Breast epithelium (tissue), 4 donors: ENCODE results near the gene SPECC1L. TPM values are rescaled to one million over a fixed set of nuclear protein-coding genes. Genes with fewer than 3 reads are reported as not detected.

Experiments
- DNase-seq, 2 donors: peaks; one replicate each; pipeline ENCODE4 v3.0.0-alpha.2; 2019; ENCODE audit warnings: low spot score in 2 of 2
- H3K27ac ChIP-seq, 2 donors: fragments of 200-600 bp; sonication (generic) in 1 of 2; one replicate each; pipeline ENCODE4 v1.5.1; 2016 to 2019; ENCODE audit warnings: mild to moderate bottlenecking in 1 of 2
- H3K27me3 ChIP-seq, 2 donors: fragments of 200-600 bp; sonication (generic) in 1 of 2; one replicate each; pipeline versions ENCODE4 v1.5.1 to v1.6.0; 2017 to 2019; ENCODE audit warnings: control low read depth in 1 of 2, mild to moderate bottlenecking in 1 of 2
- H3K36me3 ChIP-seq: fragments of 200-600 bp; one replicate; pipeline ENCODE4 v1.5.1; 2019
- H3K4me1 ChIP-seq, 2 donors: fragments of 200-600 bp; sonication (generic); one replicate each; pipeline ENCODE4 v1.5.1; 2016 to 2019; ENCODE audit warnings: control low read depth in 1 of 2
- H3K4me3 ChIP-seq, 3 donors: fragments of 200-600 bp; sonication (generic); 1 replicate in 2 of 3; 2 replicates in 1 of 3; pipeline ENCODE4 v1.5.1; 2016 to 2019; ENCODE audit warnings: mild to moderate bottlenecking in 3 of 3, moderate library complexity in 2 of 3
- H3K9me3 ChIP-seq, 2 donors: fragments of 200-600 bp; sonication (generic) in 1 of 2; one replicate each; pipeline ENCODE4 v1.5.1; 2016 to 2019; ENCODE audit warnings: control low read depth in 1 of 2
- CTCF ChIP-seq, 3 donors: fragments of 450-650 bp; IDR thresholded peaks; one replicate each; pipeline ENCODE4 v1.5.1; 2016 to 2017; ENCODE audit warnings: antibody characterized with exemption in 3 of 3, mild to moderate bottlenecking in 3 of 3, moderate library complexity in 3 of 3
- POLR2A ChIP-seq: fragments of 450-650 bp; IDR thresholded peaks from one replicate; pipeline ENCODE4 v1.6.1; 2016; ENCODE audit warnings: antibody characterized with exemption, mild to moderate bottlenecking, moderate library complexity
- POLR2AphosphoS5 ChIP-seq, 3 donors: sonication (generic); formaldehyde crosslinking; IDR thresholded peaks; one replicate each; pipeline ENCODE4 v1.6.1; 2017; ENCODE audit warnings: antibody characterized with exemption in 3 of 3
- intact Hi-C: fragments of 100-400 bp; cut with DNase I; formaldehyde crosslinking; loops from one replicate; pipeline ENCODE4 v1.15.1; 2023; ENCODE audit warnings: low total_unique reads
- total RNA-seq, 3 donors: library from RNA; depleted of rRNA; stranded (reverse); fragments of >200 nt; gene quantifications; one replicate each; pipeline ENCODE4 v1.1.0, GENCODE V29; 2016

Gene SPECC1L
- total RNA-seq, 3 donors from 2014 or later = 33.4 to 61.0 (median 53.7) TPM

- DNase-seq = no peak
- Histone ChIP-seq H3K9me3 (no peaks in the 10 kb centered on the region), H3K36me3 (no peaks in the 10 kb centered on the region), H3K4me3 (no peak overlapping the region), H3K27ac (peak overlapping the region in 1 of 2 donors; percentile 73), H3K27me3 (no peaks in the 10 kb centered on the region), H3K4me1 (no peaks in the 10 kb centered on the region)
- intact Hi-C loops = no loop called here
- TF ChIP-seq CTCF (IDR thresholded peaks at IDR 0.05) (no peak), POLR2AphosphoS5 (IDR thresholded peaks at IDR 0.05) (no peak), POLR2A (no peak)
Measured at GRCh38 chr22:24390576-24390975, 119.9 kb downstream of the SPECC1L start.

- TF ChIP-seq CTCF (IDR thresholded peaks at IDR 0.05) (no peak), POLR2AphosphoS5 (IDR thresholded peaks at IDR 0.05) (no peak), POLR2A (no peak)
- intact Hi-C loops = no loop called here
- Histone ChIP-seq H3K27me3 (no peaks in the 10 kb centered on the region), H3K9me3 (no peaks in the 10 kb centered on the region), H3K27ac (peak overlapping the region; percentile 15 to 73), H3K4me3 (no peak overlapping the region), H3K4me1 (no peaks in the 10 kb centered on the region), H3K36me3 (no peaks in the 10 kb centered on the region)
- DNase-seq = no peak
Measured at GRCh38 chr22:24391836-24392217, 121.2 kb downstream of the SPECC1L start.

- no peaks in the 10 kb centered on the region for H3K4me1 ChIP-seq
- H3K4me3 ChIP-seq = no peak overlapping the region
- TF ChIP-seq POLR2AphosphoS5 (IDR thresholded peaks at IDR 0.05) = no peak
- no peak for TF ChIP-seq POLR2A
- TF ChIP-seq CTCF (IDR thresholded peaks at IDR 0.05) = no peak
- intact Hi-C loops = no loop called here
- no peaks in the 10 kb centered on the region for H3K36me3 ChIP-seq
- no peaks in the 10 kb centered on the region for H3K27me3 ChIP-seq
- no peaks in the 10 kb centered on the region for H3K9me3 ChIP-seq
- peak overlapping the region in 1 of 2 donors; percentile 30 for H3K27ac ChIP-seq
- no peak for DNase-seq
Measured at GRCh38 chr22:24392218-24392931, 121.7 kb downstream of the SPECC1L start.

- Histone ChIP-seq H3K4me1 (no peaks in the 10 kb centered on the region), H3K9me3 (no peaks in the 10 kb centered on the region), H3K4me3 (no peak overlapping the region), H3K36me3 (no peaks in the 10 kb centered on the region), H3K27ac (peak overlapping the region in 1 of 2 donors; percentile 30), H3K27me3 (no peaks in the 10 kb centered on the region)
- no peak for TF ChIP-seq POLR2AphosphoS5 (IDR thresholded peaks at IDR 0.05)
- no peak for TF ChIP-seq POLR2A
- TF ChIP-seq CTCF (IDR thresholded peaks at IDR 0.05) = no peak
- intact Hi-C loops = no loop called here
- DNase-seq = no peak
Measured at GRCh38 chr22:24393012-24393559, 122.5 kb downstream of the SPECC1L start.

GRCh38 chr22:24393848-24394247, 123.2 kb downstream of the SPECC1L start:
- Histone ChIP-seq H3K36me3 (no peaks in the 10 kb centered on the region), H3K4me1 (no peaks in the 10 kb centered on the region), H3K4me3 (no peak overlapping the region), H3K9me3 (no peaks in the 10 kb centered on the region), H3K27ac (no peak overlapping the region), H3K27me3 (no peaks in the 10 kb centered on the region)
- no peak for DNase-seq
- intact Hi-C loops = no loop called here
- no peak for TF ChIP-seq POLR2A
- no peak for TF ChIP-seq CTCF (IDR thresholded peaks at IDR 0.05)
- TF ChIP-seq POLR2AphosphoS5 (IDR thresholded peaks at IDR 0.05) = no peak
